ENCODE results near the gene TLE4. TPM values are rescaled to one million over a fixed set of nuclear protein-coding genes. Genes with fewer than 3 reads are reported as not detected.
A peak's percentile ranks its signal among the peaks of the same experiment; 100 is the strongest.

Gene TLE4
- total RNA-seq, 1 donor from 2014 or later: 102 TPM

GRCh38 chr9:79763671-79764285 is 192.0 kb downstream of the TLE4 start:
- H3K27ac Mint-ChIP-seq (ENCODE audit: unreplicated experiment): peak overlapping the region; percentile 46
- H3K36me3 Mint-ChIP-seq (ENCODE audit: unreplicated experiment): no peaks in the 10 kb centered on the region
- H3K27me3 Mint-ChIP-seq (ENCODE audit: unreplicated experiment): peaks cover 3% of the 10 kb centered on the region
- no peaks in the 10 kb centered on the region for H3K9me3 Mint-ChIP-seq (ENCODE audit: unreplicated experiment)
- TF ChIP-seq CTCF (IDR thresholded peaks at IDR 0.05): no peak
- DNase-seq (ENCODE audit: extremely low spot score, unreplicated experiment): no peak
- H3K4me3 Mint-ChIP-seq (ENCODE audit: unreplicated experiment): no peak overlapping the region
- H3K4me1 Mint-ChIP-seq (ENCODE audit: unreplicated experiment): peaks cover 27% of the 10 kb centered on the region

GRCh38 chr9:79764374-79764773 is 192.6 kb downstream of the TLE4 start:
- TF ChIP-seq CTCF (IDR thresholded peaks at IDR 0.05): no peak
- Mint-ChIP-seq H3K4me1 (ENCODE audit: unreplicated experiment) (peaks cover 29% of the 10 kb centered on the region), H3K27ac (ENCODE audit: unreplicated experiment) (peak overlapping the region; percentile 53), H3K4me3 (ENCODE audit: unreplicated experiment) (no peak overlapping the region), H3K9me3 (ENCODE audit: unreplicated experiment) (no peaks in the 10 kb centered on the region), H3K36me3 (ENCODE audit: unreplicated experiment) (no peaks in the 10 kb centered on the region), H3K27me3 (ENCODE audit: unreplicated experiment) (peaks cover 3% of the 10 kb centered on the region)
- DNase-seq (ENCODE audit: extremely low spot score, unreplicated experiment): no peak

- no peak for TF ChIP-seq CTCF (IDR thresholded peaks at IDR 0.05)
- Mint-ChIP-seq H3K36me3 (ENCODE audit: unreplicated experiment) (no peaks in the 10 kb centered on the region), H3K4me3 (ENCODE audit: unreplicated experiment) (no peak overlapping the region), H3K9me3 (ENCODE audit: unreplicated experiment) (no peaks in the 10 kb centered on the region), H3K27me3 (ENCODE audit: unreplicated experiment) (peaks cover 3% of the 10 kb centered on the region), H3K27ac (ENCODE audit: unreplicated experiment) (no peak overlapping the region), H3K4me1 (ENCODE audit: unreplicated experiment) (peaks cover 29% of the 10 kb centered on the region)
- no peak for DNase-seq (ENCODE audit: extremely low spot score, unreplicated experiment)
Observed at GRCh38 chr9:79765466-79765865, 193.7 kb downstream of the TLE4 start.

- Mint-ChIP-seq H3K4me1 (ENCODE audit: unreplicated experiment) (peaks cover 29% of the 10 kb centered on the region), H3K27me3 (ENCODE audit: unreplicated experiment) (peaks cover 3% of the 10 kb centered on the region), H3K4me3 (ENCODE audit: unreplicated experiment) (no peak overlapping the region), H3K27ac (ENCODE audit: unreplicated experiment) (no peak overlapping the region), H3K36me3 (ENCODE audit: unreplicated experiment) (no peaks in the 10 kb centered on the region), H3K9me3 (ENCODE audit: unreplicated experiment) (no peaks in the 10 kb centered on the region)
- no peak for TF ChIP-seq CTCF (IDR thresholded peaks at IDR 0.05)
- DNase-seq (ENCODE audit: extremely low spot score, unreplicated experiment): no peak
Observed at GRCh38 chr9:79766091-79766490, 194.3 kb downstream of the TLE4 start.

- H3K27me3 Mint-ChIP-seq (ENCODE audit: unreplicated experiment): peaks cover 8% of the 10 kb centered on the region
- H3K4me1 Mint-ChIP-seq (ENCODE audit: unreplicated experiment): peaks cover 29% of the 10 kb centered on the region
- H3K4me3 Mint-ChIP-seq (ENCODE audit: unreplicated experiment): peak overlapping the region; percentile 10
- no peak for DNase-seq (ENCODE audit: extremely low spot score, unreplicated experiment)
- no peaks in the 10 kb centered on the region for H3K36me3 Mint-ChIP-seq (ENCODE audit: unreplicated experiment)
- no peak for TF ChIP-seq CTCF (IDR thresholded peaks at IDR 0.05)
- no peaks in the 10 kb centered on the region for H3K9me3 Mint-ChIP-seq (ENCODE audit: unreplicated experiment)
- no peak overlapping the region for H3K27ac Mint-ChIP-seq (ENCODE audit: unreplicated experiment)
Observed at GRCh38 chr9:79768194-79768593, 196.4 kb downstream of the TLE4 start.
